NCI-H82 treated with DMSO at 0.1 percent for 48 hours (cell line): ENCODE data around the gene SLC29A1.
"Not testable (repeated sequence)": the region's sequence is repeated elsewhere in the genome, so short reads cannot be mapped to it uniquely, and the experiment has no call there.

Experiments
- DNase-seq: peaks from one replicate; lab custom pipeline; 2025; ENCODE audit not compliant: unreplicated experiment; lab: John Stamatoyannopoulos, UW

SLC29A1 gene

GRCh38 chr6:44193307-44193910, 30.0 kb upstream of the SLC29A1 start:
- DNase-seq: no peak

- no peak for DNase-seq
Observed at GRCh38 chr6:44194326-44194725, 29.1 kb upstream of the SLC29A1 start.

DNA sequence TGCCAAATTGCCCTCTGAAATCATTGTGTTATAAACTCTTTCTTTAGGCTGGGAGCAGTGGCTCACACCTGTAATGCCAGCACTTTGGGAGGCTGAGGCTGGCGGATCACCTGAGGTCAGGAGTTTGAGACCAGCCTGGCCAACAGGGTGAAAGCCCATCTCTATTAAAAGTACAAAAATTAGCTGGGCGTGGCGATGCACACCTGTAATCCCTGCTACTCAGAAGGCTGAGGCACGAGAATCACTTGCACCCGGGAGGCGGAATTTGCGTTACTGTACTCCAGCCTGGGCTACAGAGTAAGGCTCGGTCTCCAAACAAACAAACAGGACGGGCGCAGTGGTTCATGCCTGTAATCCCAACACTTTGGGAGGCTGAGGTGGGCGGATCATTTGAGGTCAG, 27.0 kb upstream of the SLC29A1 start:
- not testable (repeated sequence) for DNase-seq

- no peak for DNase-seq
Observed at GRCh38 chr6:44198684-44199083, 24.7 kb upstream of the SLC29A1 start.

- DNase-seq: no peak
Observed at GRCh38 chr6:44199883-44200282, 23.5 kb upstream of the SLC29A1 start.

DNA sequence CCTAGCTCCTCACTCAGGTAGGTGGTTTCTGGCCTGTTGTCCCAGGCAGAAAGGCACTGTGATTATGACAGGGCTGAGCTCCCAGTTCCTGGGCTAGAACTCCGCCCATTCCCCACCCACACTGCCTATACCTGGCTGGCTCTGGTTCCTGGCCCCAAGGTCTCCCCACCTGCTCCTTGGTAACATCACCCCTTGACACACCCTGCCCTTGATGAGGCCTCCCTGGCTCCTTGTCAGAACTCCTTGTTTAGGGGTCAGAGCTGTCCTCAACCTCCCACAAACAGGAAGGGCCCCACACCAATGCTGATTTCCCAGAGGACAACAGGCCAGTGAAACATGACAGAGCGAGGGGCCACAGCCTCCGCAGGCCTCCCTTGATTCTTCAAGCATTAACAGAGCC, 22.2 kb upstream of the SLC29A1 start:
- DNase-seq: no peak

DNA sequence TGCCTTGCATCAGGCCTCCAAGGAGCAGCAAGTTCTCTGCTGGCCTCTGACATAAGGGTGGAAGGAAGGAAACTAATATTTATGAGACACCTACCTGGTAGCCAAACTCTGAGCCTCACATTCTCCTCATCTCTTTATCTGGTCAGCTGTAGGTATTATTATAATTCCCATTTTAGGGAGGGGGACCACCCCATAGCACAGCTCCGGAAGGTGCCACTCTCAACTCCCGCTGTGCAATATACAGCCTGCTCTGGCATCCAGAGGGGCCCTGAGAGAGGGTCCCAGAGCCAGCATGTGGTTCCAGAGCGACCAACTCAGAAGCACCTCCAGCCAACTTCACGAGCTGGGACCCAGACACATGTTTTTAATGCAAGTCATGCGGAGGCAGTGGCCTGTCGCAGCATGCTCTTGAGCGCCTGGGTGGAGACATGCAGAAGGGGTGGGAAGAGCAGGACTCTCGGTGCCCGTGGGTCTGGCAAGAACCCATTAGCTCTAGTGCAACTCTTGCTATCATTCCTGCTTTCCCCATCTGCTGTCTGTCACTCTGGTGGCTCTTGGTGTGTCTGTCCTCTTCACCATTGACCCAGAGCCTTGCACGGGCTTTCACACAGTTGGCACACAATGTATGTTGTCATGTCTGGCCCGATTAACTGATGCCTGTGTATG, 21.6 kb upstream of the SLC29A1 start:
- DNase-seq: no peak

DNA sequence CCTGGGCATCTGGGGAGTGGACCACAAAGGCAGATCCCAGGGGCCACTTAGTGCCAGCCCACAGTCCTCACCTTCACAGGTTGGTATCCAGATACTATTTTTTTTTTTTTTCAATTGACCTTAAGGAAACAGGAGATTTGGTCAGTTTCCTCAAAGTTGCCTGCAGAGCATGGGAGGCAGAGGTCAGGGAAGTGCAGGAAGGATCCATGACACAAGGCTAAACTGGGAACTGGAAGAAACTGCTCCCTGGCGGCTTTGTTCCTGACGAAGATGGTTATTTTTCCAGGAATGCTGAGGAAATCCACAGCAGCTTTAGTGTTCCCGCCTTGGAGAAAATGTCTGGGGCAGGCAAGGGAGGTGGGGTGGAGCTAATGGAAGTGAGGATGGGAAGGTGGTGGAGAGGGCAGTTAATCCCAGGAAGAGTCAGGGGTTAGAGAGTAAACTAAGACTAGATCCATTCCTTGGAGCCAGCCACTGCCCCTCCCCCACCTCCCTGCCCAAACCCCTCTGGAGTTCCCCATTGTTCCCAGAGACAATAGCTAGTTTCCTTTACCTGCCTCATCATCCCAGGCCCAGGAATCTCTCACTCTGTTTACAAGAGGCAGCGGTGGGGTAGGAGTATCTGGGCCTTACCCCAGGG, 20.9 kb upstream of the SLC29A1 start:
- no peak for DNase-seq

DNA sequence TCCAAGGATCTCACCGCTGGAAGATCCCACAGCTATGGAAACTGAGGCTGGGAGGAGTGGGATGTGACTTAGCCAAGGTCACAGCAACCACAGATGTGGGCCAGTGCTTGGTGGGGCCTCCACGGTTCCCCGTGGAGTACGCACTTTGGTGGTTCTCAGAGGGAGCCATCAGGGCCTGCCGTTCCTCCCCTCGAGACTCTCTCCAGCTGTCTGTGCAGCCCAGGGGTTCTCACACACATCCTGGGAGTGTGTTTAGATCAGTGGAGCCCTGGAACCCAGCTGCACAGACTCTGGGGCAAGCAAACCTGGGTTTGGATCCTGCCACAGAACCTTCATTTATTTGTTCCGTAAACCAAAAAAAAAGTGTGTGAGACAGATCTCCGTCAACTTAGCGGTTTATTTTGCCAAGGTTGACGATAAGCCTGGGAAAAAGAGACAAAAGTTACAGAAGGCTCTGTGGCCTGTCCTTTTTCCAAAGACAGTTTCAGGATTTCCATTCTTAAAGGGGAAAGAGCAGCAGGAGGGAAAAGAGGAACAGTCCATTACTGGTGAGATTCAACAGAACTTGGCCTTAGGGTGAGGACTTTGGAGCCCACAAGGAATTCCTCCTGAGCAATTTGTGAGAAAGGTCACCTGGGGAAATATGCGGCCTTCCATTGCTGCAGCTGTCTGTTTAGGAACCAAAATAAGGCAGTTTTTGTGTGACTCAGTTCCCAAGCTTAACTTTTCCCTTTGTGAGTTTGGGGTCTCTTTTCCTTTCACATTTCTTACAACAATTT, 20.2 kb upstream of the SLC29A1 start:
- no peak for DNase-seq

DNA sequence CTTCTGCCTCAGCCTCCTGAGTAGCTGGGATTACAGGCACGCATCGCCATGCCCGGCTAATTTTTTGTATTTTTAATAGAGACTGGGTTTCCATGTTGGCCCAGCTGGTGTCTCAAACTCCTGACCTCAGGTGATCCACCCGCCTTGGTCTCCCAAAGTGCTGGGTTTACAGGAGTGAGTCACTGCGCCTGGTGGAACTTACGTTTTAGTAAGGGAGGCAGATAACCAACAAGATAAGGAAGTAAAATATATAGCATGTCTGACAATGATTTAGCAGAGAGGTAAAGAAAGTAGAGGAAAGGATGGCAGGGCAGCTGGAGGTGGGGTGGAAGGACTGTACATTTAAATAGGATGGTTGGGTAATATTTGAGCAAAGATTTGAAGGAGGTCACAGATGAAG, 19.4 kb upstream of the SLC29A1 start:
- DNase-seq: no peak

GRCh38 chr6:44207966-44208365, 15.4 kb upstream of the SLC29A1 start:
- DNase-seq: no peak

DNA sequence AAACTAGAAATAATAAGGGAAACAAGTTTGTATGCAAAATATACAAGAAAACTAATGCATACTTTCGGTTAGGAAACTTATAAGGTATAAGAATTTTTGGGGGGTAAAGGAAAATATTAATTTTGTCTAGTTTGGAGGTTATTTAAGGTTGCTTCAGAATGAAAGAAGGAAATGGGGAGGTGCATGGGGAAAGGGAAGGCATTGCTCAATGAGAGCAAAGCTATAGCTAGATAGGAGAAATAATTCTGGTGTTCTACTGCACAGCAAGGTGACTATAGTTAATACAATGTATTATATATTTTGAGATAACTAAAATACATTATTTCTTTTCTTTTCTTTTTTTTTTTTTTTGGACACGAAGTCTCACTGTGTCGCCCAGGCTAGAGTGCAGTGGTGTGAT, 12.1 kb upstream of the SLC29A1 start:
- no peak for DNase-seq

DNA sequence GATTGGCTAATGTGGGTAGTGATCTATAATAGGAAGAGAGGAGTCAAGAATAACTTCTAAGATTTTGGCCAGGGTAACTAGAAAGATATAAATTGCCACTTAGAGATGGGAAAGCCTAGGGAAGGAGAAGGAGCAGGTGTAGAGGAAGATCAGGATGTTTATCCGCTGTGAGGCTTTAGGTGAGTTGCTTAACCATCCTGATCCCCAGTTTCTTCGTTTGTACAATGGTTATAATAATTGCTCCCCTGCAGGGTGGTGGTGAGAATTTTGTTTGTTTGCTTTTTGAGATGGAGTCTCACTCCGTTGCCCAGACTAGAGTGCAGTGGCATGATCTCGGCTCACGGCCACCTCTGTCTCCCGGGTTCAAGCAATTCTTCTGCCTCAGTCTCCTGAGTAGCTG, 9.1 kb upstream of the SLC29A1 start:
- DNase-seq: no peak

DNA sequence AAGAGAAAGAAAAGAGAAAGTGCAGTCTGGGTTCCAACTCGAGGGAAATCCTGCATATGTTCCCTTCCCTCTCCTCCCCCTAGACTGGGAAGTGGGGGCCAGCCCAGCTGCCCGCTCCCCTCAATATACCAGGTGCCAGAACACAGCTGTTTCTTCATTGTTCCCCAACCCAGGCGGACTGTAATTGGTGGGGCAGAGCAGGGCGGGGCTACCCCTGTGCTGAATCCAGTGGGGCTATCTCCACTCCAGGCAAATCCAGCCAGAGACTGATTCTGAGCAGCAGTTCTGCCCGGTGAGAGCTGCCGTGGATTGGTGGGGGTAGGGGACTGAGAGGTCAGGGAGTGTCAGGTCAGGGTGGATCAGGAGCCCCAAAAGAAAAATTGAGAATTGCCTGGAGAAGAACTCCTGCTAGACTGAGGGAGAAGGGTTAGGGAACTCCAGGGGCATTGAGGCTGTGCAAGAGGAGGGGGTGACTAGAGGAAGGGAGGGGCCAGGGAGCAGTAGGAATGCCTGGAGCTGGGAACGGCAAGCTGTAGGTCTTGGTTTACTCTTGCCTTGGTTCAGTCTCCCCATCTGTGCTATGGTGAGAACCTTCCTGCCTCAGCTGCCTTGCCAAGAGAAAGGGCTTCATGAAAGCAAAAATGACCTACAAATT, 6.6 kb upstream of the SLC29A1 start, which contains the start of gene MYMX:
Gene MYMX (plus strand): TSS at position 250 of the 655 bp plus-strand sequence. CDS start 546 bp downstream, outside the sequence.
- DNase-seq: peak; percentile 13

DNA sequence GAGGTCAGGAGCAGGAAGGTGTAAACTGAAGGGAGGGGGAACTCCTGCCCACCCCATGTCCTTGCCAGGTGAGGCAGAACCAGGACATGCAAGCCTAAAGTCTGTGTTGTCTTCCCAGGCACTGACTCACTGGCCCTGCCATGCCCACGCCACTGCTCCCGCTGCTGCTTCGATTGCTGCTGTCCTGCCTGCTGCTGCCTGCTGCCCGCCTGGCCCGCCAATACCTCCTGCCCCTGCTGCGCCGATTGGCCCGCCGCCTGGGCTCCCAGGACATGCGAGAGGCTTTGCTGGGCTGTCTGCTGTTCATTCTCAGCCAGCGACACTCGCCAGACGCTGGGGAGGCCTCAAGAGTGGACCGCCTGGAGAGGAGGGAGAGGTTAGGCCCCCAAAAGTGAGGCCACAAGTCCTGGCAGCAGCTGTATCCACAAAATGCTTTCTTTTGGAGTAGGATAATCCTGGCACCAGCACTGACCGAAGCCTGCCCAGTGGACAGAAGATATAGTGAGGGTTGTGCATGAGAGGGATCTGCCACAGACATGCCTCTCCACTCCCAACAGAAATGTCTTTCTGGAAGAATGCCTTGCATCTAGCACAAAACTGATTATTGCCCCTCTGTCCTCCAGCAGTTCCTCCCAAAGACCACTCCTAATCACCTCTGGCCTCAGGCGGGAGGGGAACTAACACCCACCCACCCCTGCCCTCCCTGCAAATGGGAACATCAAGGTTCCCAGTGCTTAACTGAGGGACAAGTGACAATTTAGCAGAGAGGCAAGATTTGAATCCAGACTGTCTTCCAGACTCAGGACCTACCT, 5.9 kb upstream of the SLC29A1 start:
- DNase-seq: no peak

- DNase-seq: peak; percentile 91
Observed at GRCh38 chr6:44219053-44219814, 4.2 kb upstream of the SLC29A1 start.

GRCh38 chr6:44219815-44220784, 3.3 kb upstream of the SLC29A1 start:
- DNase-seq: no peak

DNA sequence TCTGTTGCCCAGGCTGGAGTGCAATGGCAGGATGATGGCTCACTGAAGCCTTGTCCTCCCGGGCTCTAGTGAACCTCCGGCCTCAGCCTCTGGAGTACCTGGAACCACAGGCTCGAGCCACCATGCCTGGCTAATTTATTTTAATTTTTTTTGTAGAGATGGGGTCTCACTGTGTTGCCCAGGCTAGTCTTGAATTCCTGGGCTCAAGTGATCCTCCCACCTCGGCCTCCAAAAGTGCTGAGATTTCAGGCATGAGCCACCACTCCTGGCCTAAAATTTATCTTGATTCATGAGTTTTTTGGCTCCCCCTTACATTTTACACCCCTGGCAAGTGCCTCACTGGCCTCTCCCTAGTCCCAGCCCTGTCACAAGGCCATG, 2.5 kb upstream of the SLC29A1 start:
- DNase-seq: no peak
